ENCODE data around the gene NBPF1.

GRCh38 chr1:16628361-16629111, 15.2 kb upstream of the NBPF1 start:
- TF ChIP-seq, protein P1, sequence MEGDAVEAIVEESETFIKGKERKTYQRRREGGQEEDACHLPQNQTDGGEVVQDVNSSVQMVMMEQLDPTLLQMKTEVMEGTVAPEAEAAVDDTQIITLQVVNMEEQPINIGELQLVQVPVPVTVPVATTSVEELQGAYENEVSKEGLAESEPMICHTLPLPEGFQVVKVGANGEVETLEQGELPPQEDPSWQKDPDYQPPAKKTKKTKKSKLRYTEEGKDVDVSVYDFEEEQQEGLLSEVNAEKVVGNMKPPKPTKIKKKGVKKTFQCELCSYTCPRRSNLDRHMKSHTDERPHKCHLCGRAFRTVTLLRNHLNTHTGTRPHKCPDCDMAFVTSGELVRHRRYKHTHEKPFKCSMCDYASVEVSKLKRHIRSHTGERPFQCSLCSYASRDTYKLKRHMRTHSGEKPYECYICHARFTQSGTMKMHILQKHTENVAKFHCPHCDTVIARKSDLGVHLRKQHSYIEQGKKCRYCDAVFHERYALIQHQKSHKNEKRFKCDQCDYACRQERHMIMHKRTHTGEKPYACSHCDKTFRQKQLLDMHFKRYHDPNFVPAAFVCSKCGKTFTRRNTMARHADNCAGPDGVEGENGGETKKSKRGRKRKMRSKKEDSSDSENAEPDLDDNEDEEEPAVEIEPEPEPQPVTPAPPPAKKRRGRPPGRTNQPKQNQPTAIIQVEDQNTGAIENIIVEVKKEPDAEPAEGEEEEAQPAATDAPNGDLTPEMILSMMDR (IDR thresholded peaks at IDR 0.05; ENCODE audit: low read length), result no peak
- TF ChIP-seq EZH2 (IDR thresholded peaks at IDR 0.05; ENCODE audit: borderline replicate concordance, low read length), result no peak

Data from OCI-LY1 (cell line).